Lower leg skin (tissue), 4 donors: ENCODE measurements around the gene OGA. TPM values are rescaled to one million over a fixed set of nuclear protein-coding genes. Genes with fewer than 3 reads are reported as not detected.
A peak's percentile ranks its signal among the peaks of the same experiment; 100 is the strongest.

Source experiments
- DNase-seq, 2 donors: peaks; one replicate each; pipeline ENCODE4 v3.0.0-alpha.2; 2019; ENCODE audit warnings: low spot score in 2 of 2
- H3K4me3 ChIP-seq: fragments of 200-600 bp; sonication (generic); 2 replicates; pipeline ENCODE4 v1.5.1; 2017; ENCODE audit warnings: mild to moderate bottlenecking, low read depth; ENCODE audit not compliant: poor library complexity, severe bottlenecking
- CTCF ChIP-seq, 3 donors: fragments of 450-650 bp; IDR thresholded peaks; one replicate each; pipeline ENCODE4 v1.5.1; 2016; ENCODE audit warnings: antibody characterized with exemption in 3 of 3, mild to moderate bottlenecking in 3 of 3, moderate library complexity in 2 of 3
- POLR2A ChIP-seq, 2 donors: fragments of 450-650 bp; IDR thresholded peaks; one replicate each; pipeline ENCODE4 v1.6.1; 2016 to 2017; ENCODE audit warnings: antibody characterized with exemption in 2 of 2, mild to moderate bottlenecking in 1 of 2, moderate library complexity in 1 of 2
- whole genome bisulfite sequencing, 2 donors: methylation state at CpG; one replicate each; pipeline ENCODE4 v1.1.5; 2018; 5-methylcytosine and 5-hydroxymethylcytosine counted together
- intact Hi-C: fragments of 100-400 bp; cut with DNase I; formaldehyde crosslinking; loops from one replicate; pipeline ENCODE4 v1.15.0; 2023; ENCODE audit warnings: low total_unique reads
- total RNA-seq, 4 donors: library from RNA; depleted of rRNA; stranded (reverse); fragments of >200 nt; gene quantifications; one replicate each; pipeline ENCODE4 v1.1.0, GENCODE V29; 2016

Gene OGA
- total RNA-seq, 4 donors from 2014 or later: 72.2 to 188 (median 116) TPM

- WGBS, 2 donors: 81% methylated on average over 6 of the region's 6 CpGs
- H3K4me3 ChIP-seq: no peak overlapping the region
- TF ChIP-seq POLR2A (IDR thresholded peaks at IDR 0.05) (no peak), CTCF (IDR thresholded peaks at IDR 0.05) (no peak)
- intact Hi-C loops: no loop called here
- peak in 1 of 2 donors; percentile 28 for DNase-seq
These were observed 51.9 kb downstream of the OGA start for GRCh38 chr10:101766306-101766705.

- TF ChIP-seq CTCF (IDR thresholded peaks at IDR 0.05) (no peak), POLR2A (IDR thresholded peaks at IDR 0.05) (no peak)
- no peak for DNase-seq
- intact Hi-C loops: no loop called here
- WGBS, 2 donors: 86% methylated on average over 10 of the region's 10 CpGs
- no peak overlapping the region for H3K4me3 ChIP-seq
These were observed 55.0 kb downstream of the OGA start for GRCh38 chr10:101763141-101763846.

GRCh38 chr10:101762736-101763135 is 55.5 kb downstream of the OGA start:
- 90 to 96% methylated on average over 5 of the region's 5 CpGs for WGBS, 2 donors
- intact Hi-C loops: no loop called here
- TF ChIP-seq POLR2A (IDR thresholded peaks at IDR 0.05) (no peak), CTCF (IDR thresholded peaks at IDR 0.05) (no peak)
- no peak overlapping the region for H3K4me3 ChIP-seq
- no peak for DNase-seq

GRCh38 chr10:101761226-101761625 is 57.0 kb downstream of the OGA start:
- DNase-seq: no peak
- 78 to 89% methylated on average over 8 to 9 of the region's 9 CpGs for WGBS, 2 donors
- intact Hi-C loops: no loop called here
- no peak overlapping the region for H3K4me3 ChIP-seq
- TF ChIP-seq CTCF (IDR thresholded peaks at IDR 0.05) (no peak), POLR2A (IDR thresholded peaks at IDR 0.05) (no peak)

- 67 to 83% methylated on average over 3 of the region's 3 CpGs for WGBS, 2 donors
- TF ChIP-seq POLR2A (IDR thresholded peaks at IDR 0.05) (no peak), CTCF (IDR thresholded peaks at IDR 0.05) (no peak)
- no peak overlapping the region for H3K4me3 ChIP-seq
- DNase-seq: no peak
- intact Hi-C loops: no loop called here
These were observed 57.7 kb downstream of the OGA start for GRCh38 chr10:101760510-101760909.
